ENCODE results near the gene NRP1.

DNA sequence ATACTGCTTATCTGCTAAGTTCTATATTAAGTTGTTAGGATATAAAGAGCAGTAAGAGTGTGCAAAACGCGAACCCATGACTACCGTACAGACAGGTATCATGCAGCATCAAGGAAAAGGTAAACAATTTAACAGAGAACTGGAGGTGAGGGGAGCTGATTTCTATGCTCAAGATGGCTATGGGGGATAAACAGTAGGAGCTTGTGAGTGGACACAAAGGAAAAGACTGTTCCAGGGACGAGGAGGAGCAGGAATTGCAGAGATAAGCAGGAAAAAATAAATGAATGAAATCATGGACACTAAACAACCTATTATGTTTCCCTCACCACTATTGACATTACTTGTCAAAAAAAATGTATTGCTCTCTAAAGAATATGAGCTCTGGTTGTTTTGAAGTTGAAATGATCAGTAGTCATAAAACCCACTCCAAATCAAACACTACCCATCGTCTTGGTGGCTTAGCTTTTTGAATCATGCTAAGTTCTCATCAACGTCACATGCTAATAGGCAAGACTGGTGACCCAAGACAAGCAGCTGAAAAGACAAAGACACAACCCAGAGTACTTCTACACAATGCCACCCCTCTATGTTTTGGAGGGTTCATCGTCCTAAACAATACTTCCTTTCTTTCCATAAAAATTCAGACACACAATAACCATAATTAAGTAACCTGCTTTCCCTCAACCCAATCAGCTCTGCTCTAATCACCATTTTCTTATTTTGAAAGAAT is 102.7 kb downstream of the NRP1 start:
- TF ChIP-seq, protein P1, sequence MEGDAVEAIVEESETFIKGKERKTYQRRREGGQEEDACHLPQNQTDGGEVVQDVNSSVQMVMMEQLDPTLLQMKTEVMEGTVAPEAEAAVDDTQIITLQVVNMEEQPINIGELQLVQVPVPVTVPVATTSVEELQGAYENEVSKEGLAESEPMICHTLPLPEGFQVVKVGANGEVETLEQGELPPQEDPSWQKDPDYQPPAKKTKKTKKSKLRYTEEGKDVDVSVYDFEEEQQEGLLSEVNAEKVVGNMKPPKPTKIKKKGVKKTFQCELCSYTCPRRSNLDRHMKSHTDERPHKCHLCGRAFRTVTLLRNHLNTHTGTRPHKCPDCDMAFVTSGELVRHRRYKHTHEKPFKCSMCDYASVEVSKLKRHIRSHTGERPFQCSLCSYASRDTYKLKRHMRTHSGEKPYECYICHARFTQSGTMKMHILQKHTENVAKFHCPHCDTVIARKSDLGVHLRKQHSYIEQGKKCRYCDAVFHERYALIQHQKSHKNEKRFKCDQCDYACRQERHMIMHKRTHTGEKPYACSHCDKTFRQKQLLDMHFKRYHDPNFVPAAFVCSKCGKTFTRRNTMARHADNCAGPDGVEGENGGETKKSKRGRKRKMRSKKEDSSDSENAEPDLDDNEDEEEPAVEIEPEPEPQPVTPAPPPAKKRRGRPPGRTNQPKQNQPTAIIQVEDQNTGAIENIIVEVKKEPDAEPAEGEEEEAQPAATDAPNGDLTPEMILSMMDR (IDR thresholded peaks at IDR 0.05; ENCODE audit: low read length) = no peak
- TF ChIP-seq EZH2phosphoT487 (IDR thresholded peaks at IDR 0.05; ENCODE audit: low read length) = no peak
- TF ChIP-seq EZH2 (optimal IDR thresholded peaks at IDR 0.05; ENCODE audit: low read depth, low read length) = no peak
